Mucosa of rectum (tissue), 2 donors: ENCODE data around the gene GALNT6.

Experiments
- H3K27ac ChIP-seq, 2 donors: one replicate each; pipeline ENCODE4 v1.7.0; 2013; ENCODE audit warnings: inconsistent platforms in 2 of 2, low read depth in 2 of 2, low read length in 2 of 2
- H3K27me3 ChIP-seq, 2 donors: one replicate each; pipeline ENCODE4 v1.7.0; 2013; ENCODE audit warnings: low read length in 2 of 2; ENCODE audit not compliant: control insufficient read depth in 2 of 2, insufficient read depth in 2 of 2
- H3K36me3 ChIP-seq, 2 donors: one replicate each; pipeline ENCODE4 v1.7.0; 2013; ENCODE audit warnings: low read length in 2 of 2; ENCODE audit not compliant: control insufficient read depth in 2 of 2, insufficient read depth in 2 of 2
- H3K4me1 ChIP-seq, 2 donors: one replicate each; pipeline ENCODE4 v1.7.0; 2013; ENCODE audit warnings: low read length in 2 of 2, mild to moderate bottlenecking in 1 of 2; ENCODE audit not compliant: control insufficient read depth in 2 of 2, insufficient read depth in 2 of 2
- H3K4me3 ChIP-seq, 2 donors: one replicate each; pipeline ENCODE4 v1.7.0; 2013; ENCODE audit warnings: low read length in 2 of 2
- H3K9ac ChIP-seq, 2 donors: one replicate each; pipeline ENCODE4 v1.7.0; 2013; ENCODE audit warnings: low read length in 2 of 2, low read depth in 1 of 2, mild to moderate bottlenecking in 1 of 2
- H3K9me3 ChIP-seq, 2 donors: one replicate each; pipeline ENCODE4 v1.7.0; 2013; ENCODE audit warnings: low read length in 2 of 2; ENCODE audit not compliant: control insufficient read depth in 2 of 2
- donor health status: healthy.
- donor health status: Normal muscosa, but diverticular disease.

Gene GALNT6

DNA sequence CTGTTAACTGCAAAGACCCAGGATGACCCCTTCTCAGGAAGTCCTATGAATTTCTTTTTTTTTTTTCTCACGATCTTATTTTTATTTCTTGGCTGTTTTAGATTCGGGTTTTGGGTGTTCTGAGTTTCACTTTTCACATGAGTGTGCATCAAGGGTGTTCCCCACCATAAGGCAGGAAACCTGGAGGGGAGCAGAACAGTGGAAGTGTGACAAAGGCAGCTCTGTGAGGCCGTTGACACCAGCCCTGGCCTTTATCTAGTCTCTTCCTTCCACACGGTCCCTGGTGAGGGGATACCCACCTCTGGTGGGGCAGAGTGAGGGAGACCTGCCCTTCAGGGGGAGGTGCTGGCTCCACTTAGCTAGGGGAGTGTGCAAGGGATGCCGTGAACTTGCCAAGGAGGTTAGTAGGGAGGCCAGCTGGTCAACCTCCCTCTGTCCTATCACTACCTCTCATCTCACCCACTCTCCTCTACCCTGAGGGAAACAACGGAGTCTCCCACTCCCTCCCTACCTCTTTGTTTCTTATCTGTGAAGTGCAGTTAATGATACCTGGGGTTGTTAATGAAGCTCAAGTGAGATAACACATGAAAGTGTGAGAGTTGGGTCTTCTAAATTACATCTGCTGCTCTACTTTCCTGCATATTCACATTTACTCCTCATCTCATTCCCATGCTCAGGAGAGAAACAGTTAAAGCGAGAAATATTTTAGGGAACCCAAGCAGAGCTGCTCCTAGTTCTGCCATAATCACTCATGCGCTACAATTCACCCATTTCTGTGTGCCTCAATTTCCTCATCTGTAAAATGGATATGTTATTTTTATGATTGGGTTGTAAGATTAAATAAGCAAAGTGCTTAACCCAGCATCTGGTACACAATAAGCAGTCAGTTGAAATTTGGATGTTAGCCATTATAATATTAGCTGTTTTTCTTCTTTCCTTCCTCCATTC lies 4.4 kb upstream of the GALNT6 start:
- Histone ChIP-seq H3K36me3 (no peaks in the 10 kb centered on the region), H3K4me3 (no peak overlapping the region), H3K4me1 (peaks cover 20 to 34% of the 10 kb centered on the region in 2 donors), H3K9ac (no peak overlapping the region), H3K27ac (peak overlapping the region in 1 of 2 donors; percentile 41), H3K9me3 (no peaks in the 10 kb centered on the region), H3K27me3 (no peaks in the 10 kb centered on the region)

DNA sequence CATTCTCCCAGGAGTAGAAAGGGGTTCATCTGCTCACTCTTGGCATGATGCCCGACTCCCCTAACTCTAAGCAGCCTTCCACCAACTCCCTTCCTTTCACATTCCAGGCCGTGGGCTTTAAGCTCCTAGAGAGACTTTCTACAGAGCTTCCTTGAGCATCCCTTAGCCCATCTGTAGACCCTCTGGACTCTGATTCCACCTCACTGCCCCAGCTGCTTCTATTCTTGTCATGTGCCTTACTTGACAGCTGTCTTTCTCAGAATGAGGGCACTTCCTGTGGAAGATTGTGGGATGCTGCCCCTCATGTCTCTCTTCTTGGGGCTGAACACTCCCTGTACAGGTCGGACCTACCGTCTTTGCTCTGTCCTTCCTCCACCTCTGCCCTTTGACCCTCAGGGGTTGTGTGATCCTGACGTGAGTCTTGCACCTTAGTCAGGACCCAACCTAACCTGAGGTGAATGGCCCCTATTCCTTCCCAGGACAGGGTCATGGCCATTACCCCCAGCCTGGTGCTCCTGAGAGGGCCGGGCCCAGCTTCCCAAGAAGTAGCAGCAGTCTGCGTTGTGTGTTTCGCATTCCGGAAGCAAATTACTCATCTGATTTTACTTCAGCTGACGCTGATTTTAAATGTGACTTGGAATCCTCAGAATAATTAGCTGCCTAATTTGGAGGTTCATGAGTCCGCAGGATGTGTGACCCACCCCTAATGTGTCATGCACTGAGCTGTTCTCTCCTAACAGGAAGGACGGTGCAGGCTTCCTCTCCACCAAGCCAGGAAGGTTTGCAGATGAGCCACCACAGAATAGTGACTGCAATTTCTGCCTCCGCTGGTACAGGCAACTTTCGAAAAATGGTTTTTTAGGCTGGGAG lies 2.7 kb upstream of the GALNT6 start:
- Histone ChIP-seq H3K36me3 (no peaks in the 10 kb centered on the region), H3K27ac (peak overlapping the region in 1 of 2 donors; percentile 38), H3K9me3 (no peaks in the 10 kb centered on the region), H3K9ac (no peak overlapping the region), H3K4me3 (no peak overlapping the region), H3K27me3 (no peaks in the 10 kb centered on the region), H3K4me1 (peaks cover 24 to 36% of the 10 kb centered on the region in 2 donors)

DNA sequence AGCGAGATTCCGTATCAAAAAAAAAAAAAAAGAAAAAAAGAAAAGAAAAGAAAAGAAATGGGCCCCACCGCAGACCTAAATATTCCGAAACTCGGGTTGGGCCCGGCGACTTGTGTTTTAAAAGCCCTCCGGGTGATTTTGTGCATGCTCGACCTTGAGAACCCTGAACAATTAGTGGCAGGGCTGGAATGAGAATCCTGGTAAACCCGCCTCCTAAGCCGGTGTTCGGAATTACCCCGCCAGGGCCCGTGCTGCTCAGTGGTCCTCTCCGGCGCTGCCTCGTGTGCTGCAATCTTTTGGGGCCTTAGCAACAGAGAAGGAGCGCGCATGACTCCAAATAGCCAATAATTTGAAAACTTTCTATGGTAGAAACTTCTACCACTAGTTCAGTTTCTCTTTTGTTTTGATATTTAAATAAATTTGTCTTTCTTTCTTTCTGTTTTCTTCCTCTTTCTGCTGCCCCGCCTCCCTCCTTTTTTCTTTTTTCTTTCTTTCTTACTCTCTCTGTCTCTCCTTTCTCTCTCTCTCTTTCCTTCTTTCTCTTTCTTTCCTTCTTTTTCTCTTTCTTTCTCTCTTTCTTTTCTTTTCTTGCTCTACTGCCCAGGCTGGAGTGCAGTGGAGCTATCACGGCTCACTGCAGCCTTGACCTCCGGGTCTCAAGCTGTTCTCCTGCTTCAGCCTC lies 1.5 kb upstream of the GALNT6 start:
- Histone ChIP-seq H3K9me3 (no peaks in the 10 kb centered on the region), H3K4me1 (peaks cover 19 to 33% of the 10 kb centered on the region in 2 donors), H3K9ac (peak overlapping the region in 1 of 2 donors; percentile 36), H3K4me3 (peak overlapping the region; percentile 53 to 63), H3K27ac (peak overlapping the region in 1 of 2 donors; percentile 13), H3K36me3 (no peaks in the 10 kb centered on the region), H3K27me3 (no peaks in the 10 kb centered on the region)

DNA sequence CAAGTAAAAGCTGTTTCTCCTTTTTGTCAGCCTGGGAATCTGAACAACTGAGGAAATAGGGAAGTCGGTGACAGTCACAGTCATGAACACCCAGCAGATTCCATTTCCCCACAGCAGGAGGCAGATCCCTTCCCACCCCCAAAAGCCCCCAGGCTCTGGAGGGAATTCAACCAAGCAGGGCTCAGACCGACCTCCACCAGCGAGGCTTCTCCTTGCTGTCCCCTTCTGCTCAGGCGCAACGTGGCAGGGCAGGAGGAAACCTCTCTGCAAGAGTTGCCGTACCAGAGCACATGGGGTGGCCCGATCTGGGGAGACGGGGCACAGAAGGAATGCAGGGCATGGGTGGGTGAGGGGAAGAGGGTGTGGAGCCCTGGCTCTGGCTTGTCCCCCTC lies 319 bp downstream of the GALNT6 start:
- Histone ChIP-seq H3K9me3 (no peaks in the 10 kb centered on the region), H3K27ac (peak overlapping the region; percentile 48 to 76), H3K9ac (peak overlapping the region; percentile 72 to 84), H3K4me3 (peak overlapping the region; percentile 70 to 83), H3K27me3 (no peaks in the 10 kb centered on the region), H3K36me3 (no peaks in the 10 kb centered on the region), H3K4me1 (peaks cover 19 to 35% of the 10 kb centered on the region in 2 donors)

DNA sequence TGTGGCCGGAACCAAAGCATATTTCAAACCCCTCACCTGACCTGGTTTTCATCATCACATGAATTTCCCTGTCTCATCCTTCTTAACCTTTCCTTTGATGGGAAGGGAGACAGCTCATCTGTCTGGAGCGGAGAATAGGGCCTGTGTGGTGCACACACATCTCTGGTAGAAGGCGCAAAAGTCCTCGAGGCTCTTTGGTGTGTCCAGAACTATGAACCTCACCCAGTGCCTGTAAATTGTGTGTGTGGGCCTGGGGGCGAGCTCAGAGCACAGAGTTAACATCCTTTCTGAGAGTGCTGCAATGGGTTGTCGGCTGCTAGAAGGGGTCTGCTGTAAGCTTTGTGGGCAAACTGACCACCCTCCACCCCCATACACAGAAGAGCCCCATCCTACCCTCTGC lies 749 bp downstream of the GALNT6 start:
- H3K36me3 ChIP-seq = no peaks in the 10 kb centered on the region
- H3K4me1 ChIP-seq = peaks cover 19 to 33% of the 10 kb centered on the region in 2 donors
- no peaks in the 10 kb centered on the region for H3K9me3 ChIP-seq
- H3K27me3 ChIP-seq = no peaks in the 10 kb centered on the region
- H3K4me3 ChIP-seq = peak overlapping the region; percentile 70 to 83
- peak overlapping the region in 1 of 2 donors; percentile 76 for H3K27ac ChIP-seq
- peak overlapping the region in 1 of 2 donors; percentile 72 for H3K9ac ChIP-seq

DNA sequence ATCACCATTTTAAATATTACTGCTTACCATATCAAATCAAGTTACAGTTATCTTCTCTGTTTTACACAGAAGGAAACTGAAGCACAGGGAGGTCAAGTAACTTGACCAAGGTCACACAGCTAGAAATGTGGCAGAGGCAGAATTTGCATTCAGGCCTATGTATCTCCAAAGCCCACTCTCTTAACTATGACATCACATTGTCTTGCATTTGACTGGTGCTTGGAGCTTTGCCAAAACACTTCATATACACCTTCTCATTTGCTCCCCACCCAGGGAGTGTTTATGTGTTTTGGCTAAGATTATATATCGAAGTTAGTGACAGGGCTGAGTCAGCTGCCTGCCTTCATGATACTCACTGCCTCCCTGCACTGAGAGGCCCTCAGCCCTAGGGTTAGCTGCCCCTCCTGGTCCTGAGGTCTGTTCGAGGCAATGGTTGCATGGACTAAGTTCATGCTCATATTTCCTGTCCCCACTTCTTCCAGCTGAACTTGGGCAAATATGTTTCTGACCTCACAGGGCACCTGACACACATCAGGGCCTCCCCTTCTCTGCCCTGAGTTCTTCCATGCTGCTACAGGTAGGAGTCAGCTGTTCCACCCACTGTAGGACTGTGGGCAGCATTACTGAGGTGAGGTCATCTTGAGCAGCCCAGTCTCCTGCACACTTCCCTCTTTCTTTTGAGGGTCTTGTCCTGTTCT lies 1.8 kb downstream of the GALNT6 start:
- Histone ChIP-seq H3K9ac (peak overlapping the region in 1 of 2 donors; percentile 23), H3K36me3 (no peaks in the 10 kb centered on the region)

DNA sequence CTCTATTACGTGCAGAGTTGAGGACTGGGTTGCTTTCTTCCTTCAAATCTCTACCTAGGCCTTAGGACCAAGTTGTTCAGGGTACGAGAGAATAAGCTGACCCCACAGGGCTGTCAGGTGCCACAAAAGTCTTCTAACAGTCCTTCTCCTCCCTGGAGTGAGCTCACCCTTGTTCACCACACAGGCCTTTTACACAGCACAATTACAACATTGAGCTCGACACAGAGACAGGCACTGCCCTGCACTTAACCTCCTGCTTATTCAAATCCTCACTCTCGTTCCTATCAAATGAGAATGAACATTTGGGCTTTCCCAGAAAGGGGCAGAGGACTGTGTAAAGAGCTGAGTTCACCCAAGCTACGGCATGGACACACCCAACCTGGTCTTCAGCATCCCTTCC lies 2.4 kb downstream of the GALNT6 start:
- Histone ChIP-seq H3K36me3 (no peaks in the 10 kb centered on the region), H3K27ac (no peak overlapping the region), H3K9me3 (no peaks in the 10 kb centered on the region), H3K9ac (no peak overlapping the region), H3K4me3 (no peak overlapping the region), H3K27me3 (no peaks in the 10 kb centered on the region), H3K4me1 (peaks cover 22 to 29% of the 10 kb centered on the region in 2 donors)

More for the DNA sequence above, 1.8 kb downstream of the GALNT6 start:
- Histone ChIP-seq H3K27me3 (no peaks in the 10 kb centered on the region), H3K9me3 (no peaks in the 10 kb centered on the region), H3K27ac (peak overlapping the region in 1 of 2 donors; percentile 50), H3K4me3 (no peak overlapping the region), H3K4me1 (peaks cover 19 to 31% of the 10 kb centered on the region in 2 donors)

DNA sequence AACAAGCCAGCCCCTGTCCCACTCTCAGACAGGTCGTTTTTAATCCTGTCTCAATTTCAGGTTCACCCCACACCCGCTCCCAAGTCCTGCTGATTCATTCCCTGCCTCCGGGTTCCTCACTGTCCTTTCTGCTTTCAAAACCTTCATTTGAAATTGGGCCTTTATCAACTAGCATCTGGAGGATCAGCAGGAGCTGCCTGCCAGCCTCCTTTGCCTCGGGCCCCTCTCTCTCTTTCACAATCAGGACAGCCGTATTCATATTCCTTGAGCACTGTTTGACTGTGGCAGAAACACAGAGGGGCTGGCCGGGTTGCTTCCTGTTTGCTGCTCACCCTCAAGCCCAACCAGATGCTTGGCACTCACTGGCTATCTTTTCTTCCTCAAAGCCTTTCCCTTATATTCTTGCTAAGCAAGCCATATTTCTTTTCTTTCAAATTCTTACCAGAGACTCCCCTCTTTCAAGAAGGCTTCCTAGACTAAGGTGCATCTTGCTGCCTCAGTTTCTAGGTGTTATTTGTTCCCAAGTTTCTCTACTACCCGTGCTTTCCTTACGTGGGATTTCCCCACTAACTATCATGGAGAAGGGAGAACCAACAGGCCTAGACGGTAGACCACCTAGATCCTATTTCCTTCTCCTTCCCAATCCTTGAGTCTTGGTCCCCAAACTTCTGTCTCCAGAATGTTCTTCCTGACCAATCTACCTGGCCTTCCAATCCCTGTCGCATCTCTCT lies 3.0 kb downstream of the GALNT6 start:
- H3K4me3 ChIP-seq = no peak overlapping the region
- no peak overlapping the region for H3K9ac ChIP-seq
- H3K27ac ChIP-seq = no peak overlapping the region
- peaks cover 23 to 27% of the 10 kb centered on the region in 2 donors for H3K4me1 ChIP-seq
- no peaks in the 10 kb centered on the region for H3K9me3 ChIP-seq
- no peaks in the 10 kb centered on the region for H3K27me3 ChIP-seq
- no peaks in the 10 kb centered on the region for H3K36me3 ChIP-seq

DNA sequence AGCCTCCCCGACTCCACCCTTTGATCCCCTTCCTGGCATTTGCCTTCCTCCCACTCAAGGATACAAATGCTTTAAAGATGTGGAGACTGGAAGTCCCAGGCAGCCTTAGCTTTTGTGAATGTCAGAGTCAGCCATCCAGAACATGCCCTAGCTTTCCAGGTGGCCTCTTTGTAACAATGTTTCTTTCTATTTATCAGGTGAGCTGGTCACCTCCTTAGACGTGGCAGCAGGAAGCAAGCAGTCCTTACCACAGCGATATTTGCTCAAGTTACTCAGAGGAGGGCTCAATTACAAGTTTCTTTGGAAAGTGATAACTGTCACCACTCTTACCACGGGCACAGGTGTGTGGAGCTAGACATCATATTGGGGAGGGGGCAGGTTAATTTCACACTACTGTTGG lies 4.9 kb downstream of the GALNT6 start:
- Histone ChIP-seq H3K27me3 (no peaks in the 10 kb centered on the region), H3K9ac (no peak overlapping the region), H3K4me1 (peaks cover 20 to 25% of the 10 kb centered on the region in 2 donors), H3K9me3 (no peaks in the 10 kb centered on the region), H3K27ac (no peak overlapping the region), H3K36me3 (peaks cover 2% of the 10 kb centered on the region in 2 donors), H3K4me3 (no peak overlapping the region)
